CD4-positive, alpha-beta T cell (primary cell): ENCODE results near the gene CLPSL1. TPM values are rescaled to one million over a fixed set of nuclear protein-coding genes. Genes with fewer than 3 reads are reported as not detected.

Experiments
- ATAC-seq: fragments of 200-7000 bp; cut with Tn5 transposase; one replicate; pipeline ENCODE4 v1.10.0; 2022; ENCODE audit warnings: mild to moderate bottlenecking; ENCODE audit not compliant: poor library complexity
- CTCF ChIA-PET: fragments of 350-600 bp; sonication (Branson Sonifier 250); formaldehyde crosslinking; loops from one replicate; lab custom pipeline; 2021; ENCODE audit warnings: antibody characterized with exemption, inconsistent platforms; lab: Charles Lee
- POLR2A ChIA-PET: fragments of 350-600 bp; sonication (Branson Sonifier 250); formaldehyde crosslinking; loops from one replicate; lab custom pipeline; 2021; ENCODE audit warnings: antibody characterized with exemption, inconsistent platforms; lab: Charles Lee
- DNase-seq, 14 experiments: peaks; one replicate each; pipeline ENCODE4 v3.0.0-alpha.2; 2013 to 2020; ENCODE audit warnings: mixed read lengths in 2 of 14
- H3K27ac ChIP-seq, 2 donors: one replicate each; pipeline versions ENCODE4 v1.5.1 to v1.7.0; 2013; ENCODE audit warnings: low read length in 2 of 2, low read depth in 1 of 2, mild to moderate bottlenecking in 1 of 2
- H3K27me3 ChIP-seq, 2 experiments: 1 replicate in 1 of 2; 2 replicates in 1 of 2; pipeline versions ENCODE4 v1.6.1 to v1.7.0; 2013; ENCODE audit warnings: low read length in 2 of 2, control low read depth in 1 of 2, mild to moderate bottlenecking in 1 of 2, moderate library complexity in 1 of 2; ENCODE audit not compliant: insufficient read depth in 2 of 2, control insufficient read depth in 1 of 2
- H3K36me3 ChIP-seq: one replicate; pipeline ENCODE4 v1.6.1; 2013; ENCODE audit warnings: low read length, control low read depth; ENCODE audit not compliant: insufficient read depth
- H3K4me1 ChIP-seq: one replicate; pipeline ENCODE4 v1.6.1; 2013; ENCODE audit warnings: low read length, control low read depth; ENCODE audit not compliant: insufficient read depth
- H3K4me3 ChIP-seq: one replicate; pipeline ENCODE4 v1.5.1; 2013; ENCODE audit warnings: mild to moderate bottlenecking, low read length, moderate library complexity
- H3K9me3 ChIP-seq, 2 experiments: 1 replicate in 1 of 2; 2 replicates in 1 of 2; pipeline versions ENCODE4 v1.6.1 to v1.7.0; 2013; ENCODE audit warnings: low read length in 2 of 2, mild to moderate bottlenecking in 2 of 2, control low read depth in 1 of 2, moderate library complexity in 1 of 2; ENCODE audit not compliant: control insufficient read depth in 1 of 2, insufficient read depth in 1 of 2
- H3K27ac Mint-ChIP-seq: one replicate; pipeline ENCODE4 v1.8.0; 2020; ENCODE audit warnings: mixed read lengths
- H3K27me3 Mint-ChIP-seq: one replicate; pipeline ENCODE4 v1.8.0; 2021; ENCODE audit warnings: mixed read lengths
- H3K36me3 Mint-ChIP-seq: one replicate; pipeline ENCODE4 v1.8.0; 2021; ENCODE audit warnings: low read depth, mixed read lengths
- H3K4me1 Mint-ChIP-seq: one replicate; pipeline ENCODE4 v1.8.0; 2021; ENCODE audit warnings: low read depth, mixed read lengths
- H3K4me3 Mint-ChIP-seq: one replicate; pipeline ENCODE4 v1.8.0; 2020; ENCODE audit warnings: mild to moderate bottlenecking, mixed read lengths
- H3K9me3 Mint-ChIP-seq: one replicate; pipeline ENCODE4 v1.8.0; 2020; ENCODE audit warnings: mixed read lengths
- intact Hi-C, 2 experiments: fragments of 100-400 bp; cut with DNase I in 1 of 2; cut with micrococcal nuclease in 1 of 2; formaldehyde crosslinking; loops; one replicate each; pipeline versions ENCODE4 v1.15.1 to v1.9.0; 2023 to 2025; cut with DNase I, micrococcal nuclease
- total RNA-seq, 174 experiments: library from RNA in 2 of 174; stranded (reverse) in 2 of 174; gene quantifications; one replicate each; pipeline ENCODE4 v1.2.3 and lab custom pipeline; 2021 to 2026
- TF ChIP-seq, protein P1 (sequence below): fragments of 200-600 bp; IDR thresholded peaks from one replicate; pipeline ENCODE4 v1.8.0; 2022; ENCODE audit warnings: antibody characterized with exemption, mild to moderate bottlenecking

CLPSL1 gene
- total RNA-seq, 2 experiments from 2014 or later, result not detected

DNA sequence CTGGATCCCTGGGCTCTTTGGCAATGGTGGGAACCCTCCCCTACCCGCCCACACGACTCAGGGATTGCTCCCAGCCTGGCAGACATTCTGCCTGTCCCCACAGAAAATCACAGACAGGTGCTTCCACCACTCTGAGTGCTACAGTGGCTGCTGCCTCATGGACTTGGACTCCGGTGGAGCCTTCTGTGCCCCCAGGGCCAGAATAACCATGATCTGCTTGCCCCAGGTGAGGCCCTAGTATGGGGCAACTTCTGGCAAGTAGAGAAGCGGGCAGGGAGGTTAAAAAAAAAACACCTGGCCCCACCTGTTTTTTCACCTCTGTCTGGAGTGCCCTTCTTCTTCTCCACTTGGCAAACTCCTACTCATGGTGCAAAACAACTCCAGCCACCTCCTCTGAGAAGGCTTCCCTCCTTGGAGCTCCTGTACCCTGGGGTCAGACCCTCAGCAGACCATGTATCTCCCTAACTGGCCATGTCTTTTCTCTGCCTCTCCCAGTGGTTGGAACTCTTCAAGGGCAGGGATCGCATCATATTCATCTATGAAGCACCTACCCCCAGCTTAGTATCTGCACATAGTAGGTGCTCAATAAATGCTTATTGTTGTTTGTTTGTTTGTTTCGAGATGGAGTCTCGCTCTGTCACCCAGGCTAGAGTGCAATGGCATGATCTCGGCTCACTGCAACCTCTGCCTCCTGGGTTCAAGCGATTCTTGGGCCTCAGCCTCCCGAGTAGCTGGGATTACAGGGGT lies 3.3 kb upstream of the CLPSL1 start:
- Histone ChIP-seq H3K36me3 (no peaks in the 10 kb centered on the region), H3K27ac (no peak overlapping the region), H3K4me1 (peaks cover 4% of the 10 kb centered on the region), H3K9me3 (no peaks in the 10 kb centered on the region), H3K4me3 (no peak overlapping the region), H3K27me3 (peaks cover 18 to 29% of the 10 kb centered on the region in 2 experiments)
- ChIA-PET POLR2A (no interaction called here), CTCF (no interaction called here)
- TF ChIP-seq, protein P1, sequence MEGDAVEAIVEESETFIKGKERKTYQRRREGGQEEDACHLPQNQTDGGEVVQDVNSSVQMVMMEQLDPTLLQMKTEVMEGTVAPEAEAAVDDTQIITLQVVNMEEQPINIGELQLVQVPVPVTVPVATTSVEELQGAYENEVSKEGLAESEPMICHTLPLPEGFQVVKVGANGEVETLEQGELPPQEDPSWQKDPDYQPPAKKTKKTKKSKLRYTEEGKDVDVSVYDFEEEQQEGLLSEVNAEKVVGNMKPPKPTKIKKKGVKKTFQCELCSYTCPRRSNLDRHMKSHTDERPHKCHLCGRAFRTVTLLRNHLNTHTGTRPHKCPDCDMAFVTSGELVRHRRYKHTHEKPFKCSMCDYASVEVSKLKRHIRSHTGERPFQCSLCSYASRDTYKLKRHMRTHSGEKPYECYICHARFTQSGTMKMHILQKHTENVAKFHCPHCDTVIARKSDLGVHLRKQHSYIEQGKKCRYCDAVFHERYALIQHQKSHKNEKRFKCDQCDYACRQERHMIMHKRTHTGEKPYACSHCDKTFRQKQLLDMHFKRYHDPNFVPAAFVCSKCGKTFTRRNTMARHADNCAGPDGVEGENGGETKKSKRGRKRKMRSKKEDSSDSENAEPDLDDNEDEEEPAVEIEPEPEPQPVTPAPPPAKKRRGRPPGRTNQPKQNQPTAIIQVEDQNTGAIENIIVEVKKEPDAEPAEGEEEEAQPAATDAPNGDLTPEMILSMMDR, result no peak
- H3K27ac Mint-ChIP-seq, result no peak overlapping the region
- no peaks in the 10 kb centered on the region for H3K36me3 Mint-ChIP-seq
- no peaks in the 10 kb centered on the region for H3K4me1 Mint-ChIP-seq
- ATAC-seq, result no peak
- H3K9me3 Mint-ChIP-seq, result no peaks in the 10 kb centered on the region
- no peak for DNase-seq
- intact Hi-C loops, result no loop called here
- peak overlapping the region; percentile 73 for H3K4me3 Mint-ChIP-seq
- peaks cover 57% of the 10 kb centered on the region for H3K27me3 Mint-ChIP-seq

DNA sequence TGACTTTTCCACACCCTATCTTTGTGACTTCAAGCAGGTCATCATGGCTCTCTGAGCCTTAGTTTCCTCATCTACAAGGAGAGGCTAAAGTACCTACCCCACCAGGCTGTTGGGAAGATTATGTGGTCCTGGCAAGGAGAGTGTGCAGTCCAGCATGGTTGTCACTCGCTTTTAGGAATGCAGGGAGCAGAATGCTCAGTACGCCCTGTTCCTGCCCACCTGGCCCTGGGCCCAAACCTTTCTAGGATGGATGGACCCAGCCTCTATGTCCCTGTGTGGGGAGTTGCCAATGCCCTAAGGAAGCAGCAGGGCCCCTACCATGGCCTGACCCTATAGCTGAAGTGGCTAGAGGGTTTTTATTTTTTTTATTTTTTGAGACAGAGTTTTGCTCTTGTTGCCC lies 2.4 kb upstream of the CLPSL1 start:
- Mint-ChIP-seq H3K36me3 (no peaks in the 10 kb centered on the region), H3K4me1 (no peaks in the 10 kb centered on the region), H3K9me3 (no peaks in the 10 kb centered on the region), H3K4me3 (no peak overlapping the region), H3K27ac (no peak overlapping the region), H3K27me3 (peaks cover 57% of the 10 kb centered on the region)
- H3K27ac ChIP-seq, result no peak overlapping the region
- CTCF ChIA-PET, result no interaction called here
- ATAC-seq (no peak), DNase-seq (no peak)
- H3K4me1 ChIP-seq, result peaks cover 4% of the 10 kb centered on the region
- H3K9me3 ChIP-seq, result no peaks in the 10 kb centered on the region
- no peaks in the 10 kb centered on the region for H3K36me3 ChIP-seq
- POLR2A ChIA-PET, result no interaction called here
- intact Hi-C loops, result no loop called here
- no peak overlapping the region for H3K4me3 ChIP-seq
- TF ChIP-seq, protein P1, result no peak
- H3K27me3 ChIP-seq, result peaks cover 18 to 29% of the 10 kb centered on the region in 2 experiments

DNA sequence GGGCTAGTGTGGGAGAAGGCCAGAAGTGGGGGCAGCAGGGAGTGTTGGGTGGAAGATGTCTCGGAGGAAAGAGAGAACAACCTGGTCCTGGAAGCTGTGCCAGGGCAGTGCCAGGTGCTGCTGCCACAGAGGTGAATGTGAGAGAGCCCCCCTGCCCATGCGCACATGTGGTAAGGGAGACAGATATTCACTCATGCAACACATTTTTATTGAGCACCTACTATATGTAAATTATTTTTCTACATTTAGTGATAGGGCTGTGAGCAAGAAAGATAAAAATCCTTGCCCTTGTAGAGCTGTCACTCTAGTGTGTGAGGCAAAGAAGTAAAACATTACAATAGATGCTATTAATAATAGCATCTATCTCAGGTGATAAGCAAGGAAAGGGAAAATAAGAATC lies 471 bp downstream of the CLPSL1 start:
- Mint-ChIP-seq H3K9me3 (no peaks in the 10 kb centered on the region), H3K4me1 (no peaks in the 10 kb centered on the region), H3K4me3 (no peak overlapping the region), H3K36me3 (no peaks in the 10 kb centered on the region), H3K27me3 (peaks cover 52% of the 10 kb centered on the region), H3K27ac (no peak overlapping the region)
- Histone ChIP-seq H3K4me3 (no peak overlapping the region), H3K27me3 (peaks cover 19 to 21% of the 10 kb centered on the region in 2 experiments), H3K36me3 (no peaks in the 10 kb centered on the region), H3K9me3 (no peaks in the 10 kb centered on the region), H3K27ac (no peak overlapping the region), H3K4me1 (peaks cover 4% of the 10 kb centered on the region)
- TF ChIP-seq, protein P1, result no peak
- ChIA-PET CTCF (no interaction called here), POLR2A (no interaction called here)
- intact Hi-C loops, result no loop called here
- DNase-seq, result no peak
- ATAC-seq, result no peak
